GM21528 (cell line): ENCODE measurements around the gene BBC3.
"Not testable (repeated sequence)": the region's sequence is repeated elsewhere in the genome, so short reads cannot be mapped to it uniquely, and the experiment has no call there.

ENCODE experiments used
- ATAC-seq: cut with Tn5 transposase; IDR thresholded peaks from one replicate; pipeline ENCODE4 v1.9.1; 2021; ENCODE audit warnings: mild to moderate bottlenecking, moderate library complexity; ENCODE audit not compliant: unreplicated experiment, low FRiP score

BBC3 gene, protein sequence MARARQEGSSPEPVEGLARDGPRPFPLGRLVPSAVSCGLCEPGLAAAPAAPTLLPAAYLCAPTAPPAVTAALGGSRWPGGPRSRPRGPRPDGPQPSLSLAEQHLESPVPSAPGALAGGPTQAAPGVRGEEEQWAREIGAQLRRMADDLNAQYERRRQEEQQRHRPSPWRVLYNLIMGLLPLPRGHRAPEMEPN

DNA sequence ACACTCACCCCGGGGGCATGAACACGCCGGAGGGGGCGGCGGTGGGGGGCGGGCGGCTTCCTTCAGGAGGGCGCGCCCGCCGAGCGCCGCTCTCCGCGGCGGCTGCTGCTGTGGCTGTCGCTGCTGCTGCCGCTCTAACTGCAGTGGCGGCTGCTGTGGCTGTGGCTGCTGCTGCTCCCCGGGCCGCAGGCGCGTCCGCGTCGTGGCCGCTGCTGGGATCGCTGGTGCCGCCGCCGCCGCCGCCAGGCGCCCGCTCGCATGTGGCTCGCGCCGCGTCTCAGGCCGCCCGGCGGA lies at the start of gene BBC3:
BBC3 (minus strand) TSS at position 279 of the 294 bp plus-strand sequence. CDS start 2,768 bp downstream, outside the sequence.
- peak; percentile 4 for ATAC-seq

DNA sequence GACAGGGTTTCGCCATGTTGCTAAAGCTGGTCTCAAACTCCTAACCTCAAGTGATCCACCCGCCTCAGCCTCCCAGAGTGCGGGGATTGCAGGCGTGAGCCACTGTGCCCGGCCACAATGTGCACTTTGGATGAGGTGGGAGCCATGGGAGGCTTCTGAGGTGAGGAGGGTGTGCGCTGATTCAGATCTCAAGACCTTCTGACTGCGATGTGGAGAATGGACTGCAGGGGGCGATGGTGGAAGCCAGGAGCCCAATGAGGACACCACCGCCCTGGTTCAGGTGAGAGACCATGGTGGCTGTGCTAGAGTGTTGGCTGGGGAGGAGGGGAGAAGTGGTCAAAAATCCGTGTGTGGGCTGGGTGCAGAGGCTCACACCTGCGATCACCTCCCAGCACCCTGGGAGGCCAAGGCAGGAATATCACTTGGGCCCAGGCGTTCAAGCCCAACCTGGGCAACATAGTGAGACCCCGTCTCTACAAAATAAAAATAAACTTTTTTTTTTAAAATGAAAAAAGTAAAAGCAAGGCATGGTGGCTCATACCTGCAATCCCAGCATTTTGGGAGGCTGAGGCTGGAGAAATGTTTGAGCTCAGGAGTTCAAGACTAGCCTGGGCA lies 49.3 kb upstream of the BBC3 start:
- ATAC-seq: no peak

DNA sequence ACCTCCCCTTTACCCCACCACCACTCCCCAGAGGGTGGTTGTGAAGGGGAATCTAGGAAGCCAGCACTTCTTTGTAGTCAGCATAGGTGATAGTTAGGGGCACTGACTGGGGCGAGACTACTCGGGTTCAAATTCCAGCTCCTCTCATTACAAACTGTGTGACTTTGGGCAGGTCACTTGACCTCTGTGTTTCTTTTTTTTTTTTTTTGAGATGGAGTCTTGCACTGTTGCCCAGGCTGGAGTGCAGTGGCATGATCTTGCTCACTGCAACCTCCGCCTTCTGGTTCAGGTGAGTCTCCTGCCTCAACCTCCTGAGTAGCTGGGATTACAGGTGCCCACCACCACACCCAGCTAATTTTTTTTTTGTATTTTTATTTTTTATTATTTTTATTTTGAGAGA lies 45.5 kb upstream of the BBC3 start:
- ATAC-seq: not testable (repeated sequence)

DNA sequence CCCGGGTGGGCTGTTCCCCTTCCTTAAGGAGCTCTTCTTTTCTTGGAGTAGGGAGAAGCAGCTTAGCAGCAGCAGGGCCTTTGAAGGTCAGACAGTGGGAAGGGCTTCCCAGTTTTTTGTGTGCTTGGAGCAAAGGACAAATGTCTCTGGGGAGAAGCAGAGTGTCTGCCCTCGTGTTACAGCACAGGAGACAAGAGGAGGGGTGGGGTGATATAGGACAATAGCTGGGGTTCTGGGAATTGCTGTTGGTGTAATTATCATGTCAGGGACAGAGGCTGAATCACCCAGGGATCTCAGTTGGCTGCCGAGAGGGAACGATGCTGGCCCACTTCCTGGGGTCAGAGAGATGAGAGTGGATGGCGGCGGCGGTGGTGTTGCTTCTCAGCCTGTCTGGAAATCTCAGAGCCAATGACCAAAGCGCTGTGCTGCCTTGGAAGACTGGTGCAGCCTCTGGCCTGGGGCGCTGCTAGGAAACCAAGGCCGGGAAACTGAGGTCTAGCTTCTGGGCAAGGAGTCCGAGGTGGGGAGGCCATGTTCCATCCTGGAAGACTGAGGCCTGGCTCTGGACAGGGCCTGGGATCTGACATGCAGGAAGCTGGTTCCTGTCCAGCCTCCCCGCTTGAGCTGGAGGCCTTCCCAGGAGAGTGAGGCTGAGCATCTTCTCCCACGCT lies 44.9 kb upstream of the BBC3 start:
- ATAC-seq: no peak

DNA sequence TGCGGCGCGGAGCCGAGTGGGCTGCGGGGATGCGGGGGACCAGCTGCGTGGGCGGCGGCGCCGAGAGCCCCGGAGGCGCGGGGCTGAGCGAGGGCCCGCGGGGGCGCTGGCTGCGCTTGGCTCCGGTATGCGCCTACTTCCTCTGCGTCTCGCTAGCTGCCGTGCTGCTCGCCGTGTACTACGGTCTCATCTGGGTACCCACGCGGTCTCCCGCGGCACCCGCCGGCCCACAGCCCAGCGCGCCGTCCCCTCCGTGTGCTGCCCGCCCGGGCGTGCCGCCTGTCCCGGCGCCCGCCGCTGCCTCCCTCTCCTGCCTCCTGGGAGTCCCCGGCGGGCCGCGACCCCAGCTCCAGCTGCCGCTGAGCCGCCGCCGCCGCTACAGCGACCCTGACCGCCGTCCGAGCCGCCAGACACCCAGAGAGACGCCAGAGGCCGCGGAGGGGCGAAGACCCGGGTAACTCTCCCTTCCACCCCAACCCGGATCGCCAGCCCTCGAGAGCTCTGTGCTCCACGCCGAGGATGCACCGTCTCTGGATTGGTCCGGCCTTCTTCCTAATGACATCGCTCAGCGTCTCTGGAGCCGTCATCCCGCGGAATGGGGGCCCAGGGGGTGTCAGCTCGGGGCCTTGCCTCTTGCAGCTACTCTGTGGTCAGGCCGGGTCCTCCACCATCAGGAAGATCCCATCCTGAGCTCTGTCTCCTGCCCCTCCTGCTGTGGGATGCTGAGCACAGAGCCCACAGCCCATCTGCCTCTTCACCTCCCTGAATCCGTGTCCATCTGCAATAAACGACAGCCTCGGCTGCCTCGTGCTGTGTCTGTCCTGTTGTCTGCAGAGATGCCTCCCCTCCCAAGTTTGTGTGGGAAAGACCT lies 44.1 kb upstream of the BBC3 start:
- ATAC-seq: peak; percentile 15

DNA sequence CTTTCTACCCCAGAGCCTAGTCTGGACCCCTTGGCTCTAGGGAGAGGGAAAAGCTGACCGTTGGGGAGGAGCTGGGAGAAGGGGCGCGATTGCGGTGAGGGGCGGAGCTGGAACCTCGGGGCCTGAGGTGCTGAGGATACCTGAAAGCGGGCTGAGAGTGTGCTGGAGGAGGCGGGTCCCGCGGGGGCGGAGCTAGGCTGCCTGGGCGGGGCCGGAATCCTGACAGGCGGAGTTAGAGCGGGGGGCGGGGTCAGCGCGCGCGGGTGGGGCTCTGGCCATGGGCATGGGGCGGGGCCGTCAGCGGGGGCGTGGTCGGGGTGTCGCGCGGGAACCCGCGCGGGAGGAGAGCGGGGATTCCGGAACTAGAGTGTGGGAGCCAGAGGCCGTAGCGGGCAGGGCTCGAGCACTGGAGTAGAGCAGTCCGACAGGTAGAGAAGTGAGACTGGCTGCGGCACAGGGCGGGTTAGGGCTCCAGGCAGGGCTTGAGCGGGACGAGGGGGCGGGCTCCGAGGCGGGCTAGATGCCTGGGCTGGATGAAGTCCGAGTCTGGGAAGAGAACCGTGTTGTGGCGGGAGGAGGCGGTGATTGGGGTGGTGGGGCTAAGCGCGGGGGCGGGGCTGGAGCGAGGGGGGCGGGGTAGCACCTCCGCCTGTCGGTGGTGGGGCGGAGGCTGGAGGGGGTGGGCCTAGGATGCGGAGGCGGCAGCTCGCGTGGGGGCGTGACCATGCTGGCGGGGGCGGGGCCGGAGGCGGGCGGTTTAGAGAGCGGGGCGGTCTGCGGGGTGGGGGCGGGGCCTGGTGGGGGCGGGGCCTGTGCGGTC lies 43.3 kb upstream of the BBC3 start, which contains the start of gene INAFM1:
INAFM1 (plus strand) TSS at position 815 of the 820 bp plus-strand sequence. CDS start 35 bp downstream, outside the sequence.
- ATAC-seq: peak; percentile 51

DNA sequence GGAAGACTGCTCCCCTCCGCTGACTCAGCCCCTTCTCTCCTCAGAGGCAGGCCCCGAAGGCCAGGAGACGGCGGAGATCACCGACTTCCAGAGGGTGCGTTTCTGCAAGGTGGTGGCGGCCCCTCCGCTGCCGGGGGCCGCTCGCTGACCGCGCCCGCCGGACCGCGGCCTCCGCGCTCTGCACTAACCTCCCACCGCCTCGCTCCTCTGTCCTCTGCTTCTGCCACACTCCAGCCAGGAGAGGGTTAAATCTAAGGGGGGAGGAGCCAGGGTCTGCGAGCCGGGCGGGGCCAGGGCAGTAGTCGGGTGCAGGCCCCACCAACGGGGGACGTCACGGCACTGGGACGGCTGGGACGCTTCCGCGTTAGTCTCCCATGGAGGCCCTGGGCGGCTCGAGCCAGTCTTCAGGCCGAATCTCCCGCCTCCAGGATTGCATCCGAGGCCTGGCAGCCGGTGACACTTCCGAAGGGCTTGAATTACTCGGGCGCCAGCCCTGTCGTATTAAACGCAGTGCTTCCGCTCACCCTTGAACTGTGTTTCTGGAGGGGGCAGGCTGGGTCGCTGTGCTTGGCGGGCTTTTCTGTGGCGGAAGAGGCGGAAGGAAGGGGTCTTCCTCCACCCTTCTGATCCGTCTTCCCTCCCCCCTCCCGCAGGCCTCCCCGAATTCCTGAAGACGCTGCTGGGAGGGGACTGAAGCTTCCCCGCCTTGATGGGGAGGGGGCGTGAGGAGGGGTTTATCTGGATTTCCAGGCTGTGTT lies 42.5 kb upstream of the BBC3 start:
- ATAC-seq: peak; percentile 60

DNA sequence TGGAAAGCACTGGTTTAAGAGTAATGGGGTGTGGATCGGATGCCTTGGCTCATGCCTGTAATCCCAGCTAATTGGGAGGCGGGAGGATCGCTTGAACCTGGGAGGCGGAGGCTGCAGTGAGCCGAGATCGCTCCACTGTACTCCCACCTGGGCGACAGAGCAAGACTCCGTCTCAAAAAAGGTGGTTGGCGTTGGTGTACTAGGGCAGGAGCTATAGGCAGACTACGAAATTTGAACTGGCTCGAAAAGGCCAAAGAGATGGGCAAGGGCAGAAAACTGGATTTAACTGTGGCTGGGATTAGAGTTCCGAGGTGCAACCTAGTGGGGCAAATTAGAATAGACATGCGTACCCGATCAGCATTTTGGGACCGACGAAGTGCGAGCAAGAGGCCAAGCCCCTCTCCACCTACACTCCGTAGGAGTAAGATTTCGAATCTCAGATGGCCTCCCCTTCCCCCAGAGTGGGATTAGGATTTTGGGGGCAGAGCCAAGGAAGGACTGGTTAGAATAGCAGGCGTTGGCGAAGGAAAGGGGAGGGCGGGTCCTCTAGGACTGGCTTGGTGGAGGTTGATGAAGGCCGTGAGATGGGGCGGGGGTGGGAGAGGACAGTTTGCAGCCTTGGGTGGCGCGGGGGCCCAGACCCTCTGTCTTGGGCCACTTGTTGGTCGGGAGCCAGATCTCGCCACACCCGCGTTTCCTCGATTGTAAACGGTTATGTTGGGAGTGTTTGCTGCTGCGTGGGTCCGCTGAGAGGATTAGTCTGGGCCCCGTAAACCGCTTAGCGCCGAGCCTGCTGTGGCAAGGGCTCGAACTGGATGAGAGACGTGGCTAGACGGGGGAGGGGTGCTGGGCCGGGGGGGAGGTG lies 41.7 kb upstream of the BBC3 start:
- ATAC-seq: no peak

DNA sequence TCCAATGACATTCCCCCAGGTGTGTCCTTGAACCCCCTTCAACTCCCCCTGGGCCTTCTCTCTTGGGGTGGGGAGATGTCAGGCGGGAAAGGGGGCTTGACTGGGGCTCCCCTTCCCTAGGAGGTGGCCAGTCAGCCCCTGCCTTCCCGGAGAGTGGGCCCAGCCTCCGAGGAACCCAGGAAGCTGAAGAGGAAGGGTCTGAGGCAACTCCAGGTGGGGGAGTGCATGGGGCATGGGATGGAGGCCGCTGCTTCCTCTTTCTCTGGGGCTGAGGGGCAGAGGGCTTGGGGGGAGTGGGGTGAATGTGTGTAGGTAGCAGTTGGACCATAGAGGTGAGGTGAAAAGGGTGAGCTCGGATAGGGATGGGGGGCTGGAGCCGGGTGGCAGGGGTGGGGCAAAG lies 41.0 kb upstream of the BBC3 start:
- ATAC-seq: no peak

DNA sequence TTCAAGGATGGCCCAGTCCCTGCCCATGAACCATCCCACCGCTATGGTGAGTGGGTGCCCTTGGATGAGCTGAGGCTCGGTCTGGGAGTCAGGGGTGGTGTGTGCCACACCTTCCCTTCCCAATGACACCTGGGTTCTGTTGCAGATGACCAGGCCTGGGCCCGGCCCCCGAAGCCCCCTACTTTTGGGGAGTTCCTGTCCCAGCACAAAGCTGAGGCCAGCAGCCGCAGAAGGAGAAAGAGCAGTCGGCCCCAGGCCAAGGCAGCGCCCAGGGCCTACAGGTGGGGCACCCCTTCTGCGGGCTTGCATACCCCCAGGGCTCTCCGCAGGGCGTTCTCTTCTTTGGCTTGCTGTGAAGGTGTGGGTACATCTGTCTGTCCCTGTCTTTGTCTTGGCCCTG lies 39.4 kb upstream of the BBC3 start:
- no peak for ATAC-seq

DNA sequence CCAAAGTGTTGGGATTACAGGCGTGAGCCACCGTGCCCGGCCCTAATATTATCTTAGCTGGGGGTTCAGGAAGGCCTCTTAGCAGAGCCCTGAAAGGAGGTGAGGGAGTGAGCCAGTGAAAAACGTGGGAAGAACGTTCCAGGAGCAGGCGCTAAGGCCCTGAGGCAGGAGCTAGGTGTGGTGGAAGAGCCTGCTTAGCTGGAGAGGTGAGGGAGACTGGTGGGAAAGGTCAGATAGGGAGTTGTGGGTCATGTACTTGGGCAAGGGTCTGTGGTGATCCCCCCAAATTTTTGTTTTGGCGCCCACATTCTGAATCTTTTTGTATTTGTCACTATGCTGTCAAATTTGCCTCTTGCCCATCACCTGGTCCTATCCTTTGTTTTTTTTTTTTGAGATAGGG lies 38.6 kb upstream of the BBC3 start:
- ATAC-seq: no peak

DNA sequence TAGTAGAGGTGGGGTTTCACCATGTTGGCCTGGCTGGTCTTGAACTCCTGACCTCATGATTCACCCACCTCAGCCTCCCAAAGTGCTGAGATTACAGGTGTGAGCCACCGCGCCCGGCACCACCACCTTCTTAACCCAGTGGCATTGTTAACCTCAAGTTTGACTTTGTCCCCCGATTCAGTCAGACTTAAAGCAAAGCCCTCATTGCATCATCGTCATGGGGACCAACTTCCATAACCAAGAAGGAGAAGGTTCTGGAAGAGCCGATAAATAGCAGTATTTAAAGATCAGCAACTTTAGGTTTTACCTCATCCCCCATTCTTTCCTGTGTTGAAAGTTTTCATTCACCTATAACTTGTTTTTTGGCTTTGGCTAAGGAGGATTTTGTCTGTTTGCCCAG lies 37.0 kb upstream of the BBC3 start:
- ATAC-seq: no peak

DNA sequence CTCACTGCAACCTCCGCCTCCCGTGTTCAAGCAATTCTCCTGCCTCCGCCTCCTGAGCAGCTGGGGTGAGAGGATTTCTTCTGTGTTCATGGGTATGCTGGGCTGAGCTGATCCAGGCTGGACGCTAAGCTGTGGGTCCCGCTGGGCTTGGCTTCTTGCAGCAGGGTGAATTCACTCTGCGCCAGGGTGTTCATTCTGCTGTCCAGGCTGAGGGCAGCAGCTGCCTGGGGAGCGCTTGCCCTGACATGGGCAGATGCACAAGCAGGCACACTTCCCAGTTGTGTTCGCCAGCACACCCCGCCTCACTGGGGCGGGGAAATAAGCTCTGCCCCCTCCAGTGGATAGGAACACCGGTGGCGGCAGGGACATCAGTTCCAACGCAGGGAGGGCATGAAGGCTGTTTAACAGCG lies 36.4 kb upstream of the BBC3 start:
- ATAC-seq: no peak

DNA sequence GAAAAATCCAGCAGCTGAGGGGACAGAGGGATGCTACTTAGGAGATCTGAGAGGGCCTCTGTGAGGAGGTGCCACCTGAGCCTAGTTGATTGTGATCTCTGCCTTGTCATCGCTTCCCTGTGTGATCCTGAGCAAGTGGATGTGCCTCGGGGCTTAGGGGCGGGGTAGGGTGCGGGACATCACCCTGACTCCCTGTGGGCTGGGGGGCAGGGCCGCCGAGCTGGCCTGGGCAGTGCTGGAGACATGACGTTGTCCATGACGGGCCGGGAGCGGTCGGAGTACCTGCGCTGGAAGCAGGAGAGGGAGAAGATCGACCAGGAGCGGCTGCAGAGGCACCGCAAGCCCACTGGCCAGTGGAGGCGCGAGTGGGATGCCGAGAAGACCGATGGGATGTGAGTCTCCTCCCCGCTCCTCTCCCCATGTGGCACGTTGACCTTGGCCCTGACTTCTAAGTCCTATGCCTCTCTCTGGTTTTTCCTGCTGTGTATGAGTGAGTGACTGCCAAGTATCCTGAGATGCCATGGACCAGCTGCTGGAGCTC lies 35.5 kb upstream of the BBC3 start:
- no peak for ATAC-seq

DNA sequence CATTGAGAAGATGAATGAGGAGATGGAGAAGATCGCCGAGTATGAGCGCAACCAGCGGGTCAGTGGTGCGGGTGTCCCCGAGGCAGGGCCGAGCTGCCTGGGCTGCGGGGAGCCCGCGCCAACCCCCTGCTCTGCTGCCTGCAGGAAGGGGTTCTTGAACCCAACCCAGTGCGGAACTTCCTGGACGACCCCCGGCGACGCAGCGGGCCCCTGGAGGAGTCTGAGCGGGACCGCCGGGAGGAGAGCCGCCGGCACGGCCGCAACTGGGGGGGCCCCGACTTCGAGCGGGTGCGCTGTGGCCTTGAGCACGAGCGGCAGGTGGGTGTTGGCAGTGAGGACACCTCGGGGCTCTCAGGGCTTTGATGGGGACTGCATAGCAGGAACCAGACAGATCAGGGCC lies 33.6 kb upstream of the BBC3 start:
- no peak for ATAC-seq

DNA sequence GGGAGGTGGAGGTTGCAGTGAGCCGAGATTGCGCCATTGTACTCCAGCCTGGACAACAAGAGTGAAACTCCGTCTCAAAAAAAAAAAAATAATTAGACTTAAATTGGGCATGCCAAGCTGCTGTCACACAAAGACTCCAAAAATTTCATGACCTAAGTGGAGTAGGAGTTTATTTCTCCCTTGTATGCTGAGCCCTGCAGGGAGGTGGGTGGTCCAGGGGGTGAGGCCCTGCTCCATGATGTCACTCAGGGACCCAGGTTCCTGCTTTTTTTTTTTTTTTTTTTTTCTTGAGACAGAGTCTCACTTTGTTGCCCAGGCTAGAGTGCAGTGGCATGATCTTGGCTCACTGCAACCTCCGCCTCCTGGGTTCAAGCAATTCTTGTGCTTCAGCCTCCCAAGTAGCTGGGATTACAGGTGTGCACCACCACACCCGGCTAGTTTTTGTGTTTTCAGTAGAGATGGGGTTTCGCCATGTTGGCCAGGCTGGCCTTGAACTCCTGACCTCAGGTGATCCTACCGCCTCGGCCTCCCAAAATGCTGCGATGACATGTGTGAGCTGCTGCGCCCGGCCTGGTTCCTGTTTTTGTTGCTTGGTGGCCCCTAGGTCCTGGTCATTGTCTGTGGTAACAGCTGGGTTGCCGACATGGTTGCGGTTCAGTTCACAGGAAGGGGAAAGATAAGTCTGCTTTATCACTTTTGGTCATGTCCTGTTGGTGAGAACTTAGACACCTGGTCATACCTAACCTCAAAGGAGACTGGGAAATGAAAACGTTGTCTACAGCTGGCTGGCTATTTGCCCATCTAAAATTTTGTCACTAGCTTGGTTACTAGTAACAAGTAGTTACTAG lies 31.2 kb upstream of the BBC3 start:
- not testable (repeated sequence) for ATAC-seq

DNA sequence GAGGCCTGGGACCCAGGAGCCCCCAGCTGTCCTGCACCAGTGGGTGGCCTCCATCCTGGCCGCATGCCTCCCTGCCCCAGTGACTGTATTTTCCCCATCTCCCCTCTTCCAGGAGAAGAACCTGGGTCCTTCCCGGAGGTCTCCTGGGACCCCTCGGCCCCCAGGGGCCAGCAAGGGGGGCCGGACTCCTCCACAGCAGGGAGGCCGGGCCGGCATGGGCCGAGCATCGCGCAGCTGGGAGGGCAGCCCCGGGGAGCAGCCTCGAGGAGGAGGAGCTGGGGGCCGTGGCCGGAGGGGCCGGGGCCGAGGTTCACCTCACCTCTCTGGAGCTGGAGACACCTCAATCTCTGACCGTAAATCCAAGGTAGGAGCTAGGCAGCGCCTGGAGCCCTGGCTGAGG lies 29.5 kb upstream of the BBC3 start:
- ATAC-seq: no peak
